ENCODE results near the gene KCTD2. TPM values are rescaled to one million over a fixed set of nuclear protein-coding genes. Genes with fewer than 3 reads are reported as not detected.

The KCTD2 gene
- total RNA-seq, 1 donor from 2014 or later, result 19.5 TPM

- intact Hi-C loops (cut with micrococcal nuclease), result no loop called here
- Mint-ChIP-seq H3K27me3 (no peaks in the 10 kb centered on the region), H3K9me3 (no peaks in the 10 kb centered on the region), H3K4me3 (no peak overlapping the region), H3K36me3 (ENCODE audit: low read depth) (no peaks in the 10 kb centered on the region), H3K4me1 (peaks cover 17% of the 10 kb centered on the region), H3K27ac (no peak overlapping the region)
- no peak for TF ChIP-seq CTCF (IDR thresholded peaks at IDR 0.05)
- POLR2A ChIA-PET, result interaction anchor here (1.2 to 3.2 kb wide), 2 partner anchors 10 to 25 kb away, joined by 3 to 9 read pairs; no protein-coding TSS in a partner anchor
- CTCF ChIA-PET, result interaction anchor here (1.0 to 5.3 kb wide), 4 partner anchors 10 to 142 kb away, joined by 3 to 22 read pairs (median 4); no protein-coding TSS in a partner anchor
- DNase-seq (no peak), ATAC-seq (ENCODE audit: low read depth) (no peak)
These were observed 56.9 kb downstream of the KCTD2 start for GRCh38 chr17:75103601-75104554.

GRCh38 chr17:75105126-75106080 lies 58.4 kb downstream of the KCTD2 start:
- ATAC-seq (ENCODE audit: low read depth), result peak; percentile 39
- peaks cover 24% of the 10 kb centered on the region for H3K4me1 Mint-ChIP-seq
- DNase-seq, result no peak
- POLR2A ChIA-PET, result interaction anchor here (0.5 to 3.2 kb wide), 4 partner anchors 8 to 98 kb away, joined by 3 to 9 read pairs (median 6); no protein-coding TSS in a partner anchor
- no peaks in the 10 kb centered on the region for H3K9me3 Mint-ChIP-seq
- TF ChIP-seq CTCF (IDR thresholded peaks at IDR 0.05), result no peak
- no peak overlapping the region for H3K27ac Mint-ChIP-seq
- no peak overlapping the region for H3K4me3 Mint-ChIP-seq
- no peaks in the 10 kb centered on the region for H3K27me3 Mint-ChIP-seq
- intact Hi-C loops (cut with micrococcal nuclease), result no loop called here
- CTCF ChIA-PET, result interaction anchor here (1.0 to 5.3 kb wide), 7 partner anchors 8 to 394 kb away, joined by 3 to 22 read pairs (median 4); partner anchors contain the start of genes ATP5PD, KCTD2, MRPL58 and NT5C
- no peaks in the 10 kb centered on the region for H3K36me3 Mint-ChIP-seq (ENCODE audit: low read depth)

- no peaks in the 10 kb centered on the region for H3K27me3 Mint-ChIP-seq
- ATAC-seq (ENCODE audit: low read depth), result no peak
- intact Hi-C loops (cut with micrococcal nuclease), result loop anchor here (2.0 kb wide), 1 partner anchor 31 kb away; no protein-coding TSS in a partner anchor
- DNase-seq, result no peak
- peak overlapping the region; percentile 89 for H3K4me3 Mint-ChIP-seq
- CTCF ChIA-PET, result interaction anchor here (0.6 to 0.8 kb wide), 2 partner anchors 64 to 97 kb away, joined by 3 to 4 read pairs; no protein-coding TSS in a partner anchor
- peaks cover 3% of the 10 kb centered on the region for H3K36me3 Mint-ChIP-seq (ENCODE audit: low read depth)
- H3K27ac Mint-ChIP-seq, result no peak overlapping the region
- TF ChIP-seq CTCF (IDR thresholded peaks at IDR 0.05), result no peak
- POLR2A ChIA-PET, result interaction anchor here (1.3 kb wide), 1 partner anchor 13 kb away, joined by 3 read pairs; no protein-coding TSS in a partner anchor
- peaks cover 28% of the 10 kb centered on the region for H3K4me1 Mint-ChIP-seq
- H3K9me3 Mint-ChIP-seq, result no peaks in the 10 kb centered on the region
These were observed 61.2 kb downstream of the KCTD2 start for GRCh38 chr17:75108193-75108592.

GRCh38 chr17:75109046-75109406 lies 62.0 kb downstream of the KCTD2 start:
- ChIA-PET POLR2A (interaction anchor here (0.6 to 3.0 kb wide), 17 partner anchors 10 to 1447 kb away, joined by 3 to 58 read pairs (median 5); partner anchors contain the start of genes ATP5PD, GGA3, HID1 and JPT1), CTCF (interaction anchor here (0.8 to 1.8 kb wide), 6 partner anchors 22 to 162 kb away, joined by 3 to 9 read pairs (median 4); partner anchors contain the start of genes MIF4GD and NT5C)
- H3K4me1 Mint-ChIP-seq, result peaks cover 30% of the 10 kb centered on the region
- DNase-seq, result no peak
- peaks cover 4% of the 10 kb centered on the region for H3K36me3 Mint-ChIP-seq (ENCODE audit: low read depth)
- no peaks in the 10 kb centered on the region for H3K9me3 Mint-ChIP-seq
- intact Hi-C loops (cut with micrococcal nuclease), result loop anchor here (1.0 to 2.0 kb wide), 2 partner anchors 32 to 63 kb away; partner anchors contain the start of gene ATP5PD
- peak overlapping the region; percentile 89 for H3K4me3 Mint-ChIP-seq
- H3K27ac Mint-ChIP-seq, result no peak overlapping the region
- H3K27me3 Mint-ChIP-seq, result no peaks in the 10 kb centered on the region
- no peak for TF ChIP-seq CTCF (IDR thresholded peaks at IDR 0.05)
- no peak for ATAC-seq (ENCODE audit: low read depth)

Measured in activated B cell treated with CpG ODN at 0.5 μM for 24 hours (primary cell).